Anterior cingulate cortex (tissue), 58 donors: ENCODE data around the gene SNRNP70.

Experiments
- DNase-seq, 58 donors: peaks; one replicate each; lab custom pipeline; 2025; lab: John Stamatoyannopoulos, UW

SNRNP70 gene

GRCh38 chr19:49097453-49098288, 12.4 kb downstream of the SNRNP70 start:
- peak in 46 of 58 donors; percentile 4 to 78 (median 39) for DNase-seq

GRCh38 chr19:49098795-49099194, 13.5 kb downstream of the SNRNP70 start:
- no peak for DNase-seq

DNA sequence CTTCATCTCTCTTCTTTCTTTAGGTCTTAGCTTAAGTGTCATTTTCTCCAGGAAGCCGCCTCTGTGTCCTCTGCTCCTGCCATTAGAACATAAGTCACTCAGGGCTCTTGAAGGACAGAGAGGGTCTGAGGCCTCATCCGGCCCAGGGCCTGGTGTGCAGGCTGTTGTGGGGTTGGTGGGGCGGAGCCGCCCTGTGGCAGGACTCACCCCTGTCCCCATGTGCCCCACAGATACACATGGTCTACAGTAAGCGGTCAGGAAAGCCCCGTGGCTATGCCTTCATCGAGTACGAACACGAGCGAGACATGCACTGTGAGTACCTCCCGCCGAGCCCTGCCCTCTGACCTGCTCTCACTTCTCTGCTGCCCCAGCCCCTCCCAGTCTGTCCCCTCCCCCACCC, 15.9 kb downstream of the SNRNP70 start:
- no peak for DNase-seq

DNA sequence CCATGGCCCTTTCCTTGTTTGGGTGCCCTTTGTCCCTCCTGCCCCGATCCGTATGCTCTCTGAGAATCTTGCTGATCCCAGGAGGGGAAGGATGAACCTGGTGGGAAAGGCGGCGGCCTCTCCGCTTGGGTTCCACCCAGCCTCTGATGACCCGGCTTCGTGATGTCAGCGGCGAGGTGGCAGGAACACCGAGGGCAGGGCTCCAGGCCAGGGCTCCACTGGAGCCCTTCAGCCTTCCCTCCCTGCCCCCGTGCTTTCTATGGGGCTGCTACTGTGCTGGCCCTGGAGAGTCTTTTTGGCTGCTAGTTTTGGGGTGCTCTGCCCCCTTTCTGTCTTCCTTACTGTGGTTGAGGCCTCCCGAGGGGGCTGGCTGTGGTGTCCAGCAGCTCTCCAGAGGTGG, 17.1 kb downstream of the SNRNP70 start:
- DNase-seq = no peak

GRCh38 chr19:49103331-49104085, 18.3 kb downstream of the SNRNP70 start:
- no peak for DNase-seq

DNA sequence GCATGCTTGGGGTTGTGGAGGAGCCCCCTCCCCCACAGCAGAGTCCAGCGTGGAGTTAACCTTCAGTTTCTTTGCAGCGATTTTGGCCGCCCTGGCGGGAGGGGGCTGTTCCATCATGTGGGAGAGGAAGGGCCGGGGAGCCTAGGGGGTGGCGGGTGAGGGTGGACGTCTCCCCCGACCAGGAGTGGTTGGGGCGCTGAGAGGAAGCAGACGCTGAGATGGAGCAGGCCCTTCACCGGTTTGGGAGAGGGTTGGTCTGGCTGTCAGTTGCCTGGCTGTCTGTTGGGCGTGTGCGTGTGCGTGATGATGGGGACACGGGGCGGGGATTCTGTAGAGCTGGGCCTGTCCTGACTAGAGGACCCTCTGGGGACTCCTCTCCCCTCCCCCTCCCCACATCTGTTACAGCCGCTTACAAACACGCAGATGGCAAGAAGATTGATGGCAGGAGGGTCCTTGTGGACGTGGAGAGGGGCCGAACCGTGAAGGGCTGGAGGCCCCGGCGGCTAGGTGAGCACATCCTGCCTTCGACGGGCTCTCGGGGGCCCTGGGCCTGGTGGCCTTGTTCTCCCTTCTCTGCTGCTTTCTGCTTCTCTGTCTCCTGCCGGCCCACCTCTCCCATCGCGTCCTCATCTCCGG, 19.1 kb downstream of the SNRNP70 start:
- no peak for DNase-seq

- DNase-seq = peak in 31 of 58 donors; percentile 5 to 67 (median 24)
Measured at GRCh38 chr19:49106648-49107135, 21.4 kb downstream of the SNRNP70 start.

GRCh38 chr19:49107625-49108459, 22.6 kb downstream of the SNRNP70 start:
- DNase-seq = no peak

DNA sequence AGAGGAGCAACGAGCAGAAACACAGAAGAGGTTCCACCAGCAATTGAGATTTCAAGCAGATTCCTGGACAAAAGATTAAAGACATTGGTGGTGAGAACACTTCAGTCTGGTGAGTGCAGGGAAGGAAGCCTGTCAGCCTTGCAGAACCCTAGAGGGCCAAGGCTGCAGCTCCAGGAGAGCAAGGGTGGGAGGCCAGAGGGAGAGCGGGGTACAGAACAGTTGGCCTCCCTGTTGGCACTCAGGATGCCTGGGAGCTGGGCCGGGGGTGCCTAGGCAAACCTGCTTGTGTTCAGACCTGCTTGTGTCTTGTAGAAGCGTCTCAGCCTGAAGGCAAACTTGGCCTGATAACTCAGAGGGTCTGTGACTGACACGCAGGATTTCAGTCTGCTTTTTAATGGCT, 23.8 kb downstream of the SNRNP70 start:
- DNase-seq = no peak

GRCh38 chr19:49109569-49110233, 24.4 kb downstream of the SNRNP70 start:
- DNase-seq = no peak

DNA sequence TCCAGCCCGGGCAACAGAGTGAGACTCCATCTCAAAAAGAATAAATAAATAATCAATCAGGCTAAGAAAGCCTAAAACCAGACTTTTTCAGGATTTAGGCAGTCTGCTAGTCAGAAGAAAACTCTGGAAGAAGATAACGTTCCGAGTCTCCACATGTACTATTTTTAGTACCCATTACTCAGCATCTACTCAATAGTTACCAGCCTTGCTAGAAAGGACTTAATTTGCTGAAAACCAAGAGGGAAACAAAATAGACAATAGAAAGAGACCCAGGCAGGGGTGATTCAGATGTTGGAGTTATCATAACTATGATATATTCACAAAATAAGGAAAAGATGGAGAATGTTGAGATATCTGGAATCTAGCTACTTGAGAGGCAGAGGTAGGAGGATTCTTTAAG, 25.3 kb downstream of the SNRNP70 start:
- no peak for DNase-seq

DNA sequence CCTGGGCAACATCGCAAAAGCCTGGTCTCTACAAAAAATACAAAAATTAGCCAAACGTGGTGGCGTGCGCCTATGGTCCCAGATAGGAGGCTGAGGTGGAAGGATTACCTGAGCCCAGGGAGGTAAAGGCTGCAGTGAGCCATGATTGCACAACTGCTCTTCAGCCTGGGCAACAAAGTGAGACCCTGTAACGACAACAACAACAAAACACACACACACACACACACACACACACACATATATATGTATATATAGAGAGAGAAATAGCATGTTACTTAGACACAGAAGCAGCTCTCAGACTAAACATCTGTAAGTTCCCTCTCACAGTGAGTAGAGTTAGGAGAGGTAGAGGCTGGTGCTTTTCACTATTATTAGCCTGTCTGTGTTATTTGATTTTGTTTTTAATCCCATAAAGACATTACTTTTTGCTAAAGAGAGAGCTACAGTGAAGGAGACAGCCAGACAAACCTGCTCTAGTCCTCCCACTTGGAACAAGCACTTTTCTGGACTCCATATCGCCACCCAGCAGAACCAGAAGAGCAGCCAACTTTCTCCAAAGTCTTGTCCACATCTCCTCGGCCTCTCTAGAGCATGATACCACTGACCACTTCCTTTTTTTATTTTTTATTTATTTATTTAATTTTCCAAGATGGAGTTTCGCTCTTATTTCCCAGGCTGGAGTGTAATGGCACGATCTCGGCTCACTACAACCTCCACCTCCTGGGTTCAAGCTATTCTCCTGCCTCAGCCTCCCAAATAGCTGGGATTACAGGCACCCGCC, 26.2 kb downstream of the SNRNP70 start:
- DNase-seq = no peak

- peak in 48 of 58 donors; percentile 26 to 73 (median 51) for DNase-seq
Measured at GRCh38 chr19:49113762-49114629, 28.7 kb downstream of the SNRNP70 start, which contains the start of gene LIN7B. TSS of gene LIN7B (plus strand) at chr19:49114370. CDS start at chr19:49114405, 35 bp downstream.

- peak; percentile 19 to 88 (median 68) for DNase-seq
Measured at GRCh38 chr19:49114630-49115363, 29.5 kb downstream of the SNRNP70 start.

- DNase-seq = no peak
Measured at GRCh38 chr19:49116544-49116943, 31.3 kb downstream of the SNRNP70 start.

DNA sequence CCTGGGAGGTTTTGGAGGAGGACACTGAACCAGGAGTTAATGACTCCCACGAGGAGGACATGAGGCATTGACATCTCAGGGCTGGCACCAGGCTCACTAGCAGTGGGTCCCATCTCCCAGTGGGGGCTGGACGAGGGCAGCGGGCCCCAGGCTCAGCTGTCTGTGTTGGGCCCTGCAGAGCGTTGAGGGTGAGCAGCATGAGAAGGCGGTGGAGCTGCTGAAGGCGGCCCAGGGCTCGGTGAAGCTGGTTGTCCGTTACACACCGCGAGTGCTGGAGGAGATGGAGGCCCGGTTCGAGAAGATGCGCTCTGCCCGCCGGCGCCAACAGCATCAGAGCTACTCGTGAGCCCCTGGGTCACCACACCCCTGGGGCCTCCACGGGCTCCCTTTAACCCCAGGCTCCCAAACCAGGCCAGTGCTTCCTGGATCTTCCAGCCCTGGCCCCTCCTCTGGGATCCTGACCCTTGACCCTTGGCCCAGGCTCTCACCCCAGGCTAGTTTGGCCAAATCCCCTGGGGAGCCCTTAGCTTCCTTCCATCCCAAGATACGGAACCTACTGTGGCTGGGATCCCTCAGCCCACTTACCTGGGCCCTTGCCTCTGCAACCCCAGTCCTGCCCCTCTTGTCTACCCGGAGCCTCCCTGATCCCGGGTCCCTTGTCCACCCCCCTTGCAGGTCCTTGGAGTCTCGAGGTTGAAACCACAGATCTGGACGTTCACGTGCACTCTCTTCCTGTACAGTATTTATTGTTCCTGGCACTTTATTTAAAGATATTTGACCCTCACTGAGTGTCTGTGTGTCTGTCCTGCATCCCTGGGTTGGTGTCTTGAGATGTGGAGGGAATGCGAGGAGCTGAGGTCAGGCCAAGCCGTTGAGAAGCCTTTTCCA, 32.7 kb downstream of the SNRNP70 start:
- peak in 3 of 58 donors; percentile 6 to 24 (median 7) for DNase-seq
